ENCODE data around the gene SUPT20HL1. TPM values are rescaled to one million over a fixed set of nuclear protein-coding genes. Genes with fewer than 3 reads are reported as not detected.
"Not testable (repeated sequence)": the region's sequence is repeated elsewhere in the genome, so short reads cannot be mapped to it uniquely, and the experiment has no call there.

SUPT20HL1 gene
- under 1 TPM in 1 of 9 donors, not detected in 8; 0.17 TPM for total RNA-seq
- polyA plus RNA-seq: not detected
- long read RNA-seq, donor 1: 0 reads
- long read RNA-seq, donor 2: 0 reads
- long read RNA-seq, donor 3: 0 reads
- long read RNA-seq, donor 4: 0 reads
- long read RNA-seq, donor 5: 0 reads
- long read RNA-seq, donor 6: 0 reads
- long read RNA-seq, donor 7: 0 reads
- long read RNA-seq, donor 8: 0 reads
- long read RNA-seq, donor 9: 0 reads
- long read RNA-seq, donor 10: 0 reads

- H3K27ac ChIP-seq: no peak within 1 kb of the TSS
- H3K9me3 ChIP-seq (replicated peaks in 1 of 3): no peaks in the 10 kb centered on the region
- no peaks in the 10 kb centered on the region for H3K36me3 ChIP-seq (replicated peaks in 1 of 2)
- H3K27me3 ChIP-seq: peaks cover 8% of the 10 kb centered on the region
- DNase-seq: no peak
- intact Hi-C loops (cut with DNase I): no loop called here
- H3K4me1 ChIP-seq (replicated peaks in 1 of 2): no peaks in the 10 kb centered on the region
- TF ChIP-seq POLR2A (IDR thresholded peaks at IDR 0.05): no peak
- no peak for TF ChIP-seq CTCF (IDR thresholded peaks at IDR 0.05)
- WGBS, 4 donors: 72 to 83% (median 77%) methylated on average over 3 of the region's 3 CpGs
- no peak within 1 kb of the TSS for H3K4me3 ChIP-seq
Measured at GRCh38 chrX:24360272-24360671, at the start of gene SUPT20HL1. Gene SUPT20HL1, plus strand, starts transcription at chrX:24360639. Its CDS starts 2,122 bp downstream, at chrX:24362761.

DNA sequence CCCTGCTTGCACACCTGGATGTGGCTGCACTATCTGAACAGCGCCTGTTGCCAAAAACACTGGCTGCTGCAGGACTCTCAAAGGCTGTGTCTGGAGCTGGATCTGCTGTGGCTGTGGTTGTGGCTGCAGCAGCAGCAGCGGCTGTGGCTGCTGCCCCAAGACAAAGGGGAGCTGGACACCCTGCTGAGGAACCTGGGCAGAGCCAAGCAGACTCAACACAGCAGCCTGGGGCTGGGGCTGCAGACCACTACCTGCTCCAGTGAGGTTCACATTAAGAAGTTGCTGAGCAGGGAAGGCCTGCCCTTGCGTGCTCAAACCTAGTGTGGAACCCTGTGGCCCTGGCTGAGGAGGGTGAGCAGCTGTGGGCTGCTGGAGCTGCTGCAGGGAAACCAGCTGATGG, 49.5 kb upstream of the SUPT20HL1 start:
- H3K9me3 ChIP-seq (replicated peaks in 1 of 3); H3K27ac ChIP-seq; DNase-seq; H3K4me1 ChIP-seq (replicated peaks in 1 of 2); H3K4me3 ChIP-seq; intact Hi-C loops (cut with DNase I); H3K36me3 ChIP-seq (replicated peaks in 1 of 2): not testable (repeated sequence)
- WGBS, 4 donors: 63 to 83% (median 81%) methylated on average over 1 to 3 of the region's 3 CpGs; no CpG with 5 or more reads in 1 of the 4 donors
- peaks cover 27% of the 10 kb centered on the region for H3K27me3 ChIP-seq

DNA sequence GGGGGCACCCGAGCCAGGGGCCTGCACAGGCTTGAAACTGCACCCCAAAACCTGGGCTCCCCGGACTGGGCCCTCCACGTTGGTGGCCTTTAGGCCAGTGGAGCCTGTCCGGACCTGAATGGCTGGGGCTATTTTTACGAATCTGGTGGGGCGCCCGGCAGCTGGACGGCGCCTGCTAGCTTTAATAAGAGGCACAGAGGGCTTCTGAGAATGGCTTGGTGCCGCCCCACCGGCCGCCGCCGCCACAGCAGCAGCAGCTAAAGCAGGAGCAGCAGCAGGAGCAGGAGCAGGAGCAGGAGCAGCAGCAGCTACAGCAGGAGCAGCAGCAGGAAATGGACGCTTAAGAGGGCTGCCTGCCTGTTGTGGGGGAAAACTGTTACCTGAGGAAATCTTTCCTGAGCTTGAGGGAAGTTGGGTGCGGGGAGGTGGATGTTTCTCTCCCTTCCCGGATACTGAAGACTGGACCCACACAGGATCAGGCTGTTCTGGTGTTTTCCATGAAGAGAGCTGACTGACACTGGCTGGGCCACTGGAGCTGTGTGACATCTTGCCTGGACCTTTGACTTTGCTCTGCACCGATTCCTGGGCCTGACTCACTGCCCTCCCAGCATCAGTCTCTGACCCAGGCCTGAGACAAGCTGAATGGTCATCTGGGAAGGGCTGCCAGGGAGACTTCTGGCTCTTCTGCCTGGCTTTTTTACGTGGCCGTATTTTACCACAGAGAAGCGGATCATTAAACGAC, 48.8 kb upstream of the SUPT20HL1 start:
- H3K4me1 ChIP-seq (replicated peaks in 1 of 2); H3K36me3 ChIP-seq (replicated peaks in 1 of 2); intact Hi-C loops (cut with DNase I); H3K4me3 ChIP-seq; H3K9me3 ChIP-seq (replicated peaks in 1 of 3); DNase-seq: not testable (repeated sequence)
- WGBS, 4 donors: 74 to 91% (median 77%) methylated on average over 4 to 21 of the region's 22 CpGs
- H3K27ac ChIP-seq: peak overlapping the region in 1 of 5 donors; percentile 22
- peaks cover 20% of the 10 kb centered on the region for H3K27me3 ChIP-seq

DNA sequence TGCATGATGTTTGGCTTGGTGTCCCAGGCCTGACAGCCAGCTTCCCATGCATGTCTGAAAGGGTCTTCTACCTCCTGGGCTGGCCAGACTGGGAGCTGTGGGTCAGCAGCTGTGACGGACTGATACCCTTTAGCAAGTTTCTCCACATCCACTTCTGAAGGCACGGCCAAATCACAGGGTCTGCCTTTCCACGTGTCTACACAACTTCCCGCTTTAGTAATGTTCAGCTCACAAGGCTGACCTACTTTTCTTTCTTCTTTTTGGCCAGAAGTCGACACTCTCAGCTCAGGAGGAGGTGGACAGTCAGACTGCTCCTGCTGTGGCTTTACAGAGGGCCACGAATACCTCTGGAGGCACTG, 48.2 kb upstream of the SUPT20HL1 start:
- DNase-seq; H3K4me1 ChIP-seq (replicated peaks in 1 of 2); H3K4me3 ChIP-seq; intact Hi-C loops (cut with DNase I); H3K27ac ChIP-seq; H3K9me3 ChIP-seq (replicated peaks in 1 of 3); H3K36me3 ChIP-seq (replicated peaks in 1 of 2): not testable (repeated sequence)
- 67 to 78% (median 74%) methylated on average over 2 to 6 of the region's 6 CpGs for WGBS, 4 donors
- H3K27me3 ChIP-seq: peaks cover 18% of the 10 kb centered on the region

GRCh38 chrX:24314019-24314635, 46.3 kb upstream of the SUPT20HL1 start, which contains the start of gene SUPT20HL2:
Gene SUPT20HL2, minus strand, starts transcription at chrX:24314069. Its CDS starts 754 bp downstream, at chrX:24313315.
- 85 to 96% (median 92%) methylated on average over 24 to 39 of the region's 39 CpGs for WGBS, 4 donors
- Histone ChIP-seq H3K27ac (no peak within 1 kb of the TSS), H3K9me3 (replicated peaks in 1 of 3) (no peaks in the 10 kb centered on the region), H3K4me3 (no peak within 1 kb of the TSS), H3K36me3 (replicated peaks in 1 of 2) (no peaks in the 10 kb centered on the region), H3K4me1 (replicated peaks in 1 of 2) (no peaks in the 10 kb centered on the region), H3K27me3 (peaks cover 13% of the 10 kb centered on the region)
- intact Hi-C loops (cut with DNase I): no loop called here
- TF ChIP-seq POLR2A (IDR thresholded peaks at IDR 0.05) (no peak), CTCF (IDR thresholded peaks at IDR 0.05) (no peak)
- no peak for DNase-seq

Data from adrenal gland (tissue), 19 donors.